GM18508 (cell line): ENCODE measurements around the gene CELF2.

Experiments used
- ATAC-seq: cut with Tn5 transposase; IDR thresholded peaks from one replicate; pipeline ENCODE4 v1.9.1; 2021; ENCODE audit warnings: moderate number of reproducible peaks; ENCODE audit not compliant: insufficient read depth, unreplicated experiment

The CELF2 gene

GRCh38 chr10:11091517-11092102 lies 73.9 kb downstream of the CELF2 start:
- ATAC-seq, result no peak

DNA sequence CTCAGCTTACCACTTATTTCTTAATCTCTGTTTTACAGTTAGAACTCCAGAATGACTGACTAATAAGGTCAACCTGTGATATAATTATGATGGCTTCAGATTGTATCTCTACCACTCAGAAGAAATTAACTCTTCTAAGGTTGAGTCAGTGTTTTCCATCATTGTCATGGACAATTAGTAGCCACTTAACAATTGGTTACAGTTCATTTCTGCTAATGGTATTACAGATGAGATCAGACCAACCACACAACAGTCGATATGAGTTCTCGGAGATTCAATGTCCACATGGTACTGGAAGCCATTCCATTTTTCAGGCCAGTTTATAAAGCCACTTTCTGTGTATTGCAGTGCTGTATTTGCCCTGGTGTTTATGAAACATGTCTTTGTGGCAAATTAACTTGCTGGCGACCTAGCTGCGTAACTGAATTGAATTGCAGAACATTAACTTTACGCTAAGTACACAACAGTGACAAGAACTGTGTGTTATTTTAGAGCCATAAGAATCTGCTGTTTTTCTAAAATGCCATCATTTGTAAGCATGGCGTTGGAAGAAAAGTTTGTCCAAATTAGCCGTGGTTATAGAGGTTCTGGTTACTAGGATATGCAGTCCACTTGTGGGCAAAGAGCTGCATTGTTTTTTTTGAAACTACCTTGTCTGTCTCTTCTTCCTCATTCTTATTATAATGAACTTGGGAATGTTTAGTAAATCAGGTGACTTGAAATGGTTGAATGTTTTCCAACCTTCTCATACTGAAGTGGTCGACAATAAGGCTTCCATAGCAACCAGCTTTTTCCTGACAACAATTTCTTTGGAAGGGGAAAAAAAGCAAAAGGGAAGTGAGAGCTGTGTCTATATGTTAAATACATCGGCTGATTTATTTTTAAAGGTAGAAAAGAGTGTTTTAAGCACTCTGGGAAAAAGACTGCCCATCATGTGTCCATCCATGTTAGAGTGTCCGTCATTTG lies 76.4 kb downstream of the CELF2 start:
- no peak for ATAC-seq

DNA sequence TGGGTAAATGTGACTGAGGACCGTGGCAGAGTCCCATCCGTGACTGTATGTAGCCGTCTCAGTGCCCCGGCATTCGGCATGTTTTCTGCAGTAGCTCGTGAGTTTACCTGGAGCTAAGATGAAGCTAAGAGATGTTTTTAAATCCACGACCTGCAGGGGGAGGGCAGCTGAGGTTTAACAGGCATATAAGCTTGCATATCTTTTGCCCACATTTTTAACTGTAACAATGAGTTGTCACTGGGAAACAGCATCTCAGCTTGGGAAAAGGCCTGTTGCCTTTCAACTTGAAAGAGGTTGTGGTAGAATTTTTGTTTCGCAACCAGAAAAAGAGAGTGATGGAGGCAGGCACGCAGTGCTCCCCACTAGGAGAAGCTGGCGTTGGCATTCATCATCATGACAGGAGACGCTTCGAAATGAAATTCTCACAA lies 77.7 kb downstream of the CELF2 start:
- no peak for ATAC-seq

DNA sequence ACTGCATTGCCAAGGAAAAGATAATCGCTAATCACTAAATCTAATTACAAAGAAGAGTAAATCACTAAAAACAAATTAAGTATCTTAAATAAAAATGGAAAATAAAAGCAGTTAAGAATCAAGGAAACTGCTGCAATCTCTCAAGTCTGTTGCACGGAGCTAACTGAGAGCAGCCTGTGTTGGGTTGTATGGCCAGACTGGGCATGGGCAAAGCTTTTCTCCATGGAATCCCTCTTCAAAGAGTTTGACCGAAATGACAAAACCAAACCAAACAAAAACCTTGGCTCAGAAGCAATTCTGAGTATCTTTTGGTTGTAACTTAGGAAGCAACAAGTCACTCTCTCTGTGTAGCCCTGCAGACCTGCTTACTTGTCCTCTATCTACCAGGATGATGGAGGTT lies 78.8 kb downstream of the CELF2 start:
- no peak for ATAC-seq

- ATAC-seq, result peak; percentile 76
These were observed 80.0 kb downstream of the CELF2 start for GRCh38 chr10:11097686-11098085.

DNA sequence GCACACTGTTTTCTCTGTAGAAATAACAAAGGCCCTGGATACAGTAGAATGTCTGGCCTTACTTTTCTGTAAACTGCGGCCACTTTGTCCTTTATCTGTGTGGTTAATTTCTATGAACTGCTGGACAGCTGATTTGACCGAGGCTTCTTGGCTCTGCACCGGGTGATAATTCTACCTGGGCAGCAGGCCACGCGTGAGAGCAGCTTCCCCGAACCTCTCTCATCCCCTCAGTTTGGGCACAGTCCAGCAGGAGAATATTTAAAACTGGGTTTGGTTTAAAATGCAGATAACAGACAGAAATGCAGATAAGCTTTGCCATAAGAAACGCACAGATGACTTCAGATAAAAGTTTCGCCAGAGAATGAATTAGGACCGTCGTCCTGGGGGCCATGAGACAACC lies 81.0 kb downstream of the CELF2 start:
- ATAC-seq, result no peak

GRCh38 chr10:11104772-11105675 lies 87.4 kb downstream of the CELF2 start:
- no peak for ATAC-seq

DNA sequence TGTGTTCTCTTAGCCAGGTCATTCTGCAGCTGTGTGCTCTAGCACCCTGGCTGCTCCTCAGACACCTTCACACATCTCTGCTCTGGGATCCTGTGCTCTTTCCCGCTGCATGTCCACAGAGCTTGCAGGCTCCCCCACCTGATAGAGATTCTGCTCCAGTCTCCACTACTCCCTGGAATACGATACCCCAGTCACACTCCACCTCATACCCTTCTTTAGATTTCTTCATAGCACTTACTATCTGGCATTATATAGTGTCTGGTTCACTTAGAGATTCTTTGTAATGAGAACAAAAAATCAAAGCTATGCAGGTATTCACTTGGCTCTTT lies 88.0 kb downstream of the CELF2 start:
- ATAC-seq, result no peak

GRCh38 chr10:11106621-11107374 lies 89.1 kb downstream of the CELF2 start:
- ATAC-seq, result no peak

- ATAC-seq, result no peak
These were observed 90.3 kb downstream of the CELF2 start for GRCh38 chr10:11107948-11108347.

DNA sequence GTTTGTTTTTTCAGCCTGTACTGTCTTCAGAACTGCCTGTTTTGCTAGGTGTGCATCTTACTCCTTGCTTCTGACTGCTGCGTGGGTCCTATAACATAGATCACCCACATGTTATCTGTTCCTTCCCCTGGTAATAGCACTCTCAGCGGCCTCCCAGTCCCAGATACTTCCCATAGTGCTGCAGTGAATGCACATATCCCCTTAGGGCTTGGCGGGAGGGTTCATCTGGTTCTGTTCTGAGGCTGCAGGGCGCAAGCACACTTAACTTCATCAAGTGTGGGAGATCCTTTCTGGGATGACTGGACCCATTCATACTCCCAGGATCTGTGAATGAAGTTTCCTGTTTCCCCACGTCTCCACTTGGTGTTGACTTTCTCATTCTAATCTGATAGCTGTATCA lies 90.7 kb downstream of the CELF2 start:
- no peak for ATAC-seq

DNA sequence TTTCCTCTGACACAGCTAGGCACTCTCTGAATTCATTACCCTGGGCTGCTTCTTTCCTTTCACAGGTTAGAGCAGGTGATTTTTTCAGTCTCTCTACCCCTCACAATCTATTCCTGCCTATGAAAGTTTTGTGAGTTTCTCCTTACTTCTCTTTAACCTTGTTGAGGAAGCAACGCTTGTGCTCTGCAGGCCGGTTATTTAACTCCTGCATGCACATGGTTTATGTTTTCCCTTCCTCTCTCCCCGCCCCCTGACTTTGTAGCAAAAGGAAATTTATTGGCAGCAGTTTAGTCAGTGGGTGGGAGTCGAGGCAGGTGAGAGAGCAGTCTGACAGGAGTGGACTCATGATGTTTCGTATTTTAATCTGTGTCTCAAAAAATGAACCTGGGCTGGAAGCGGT lies 91.9 kb downstream of the CELF2 start:
- ATAC-seq, result no peak

DNA sequence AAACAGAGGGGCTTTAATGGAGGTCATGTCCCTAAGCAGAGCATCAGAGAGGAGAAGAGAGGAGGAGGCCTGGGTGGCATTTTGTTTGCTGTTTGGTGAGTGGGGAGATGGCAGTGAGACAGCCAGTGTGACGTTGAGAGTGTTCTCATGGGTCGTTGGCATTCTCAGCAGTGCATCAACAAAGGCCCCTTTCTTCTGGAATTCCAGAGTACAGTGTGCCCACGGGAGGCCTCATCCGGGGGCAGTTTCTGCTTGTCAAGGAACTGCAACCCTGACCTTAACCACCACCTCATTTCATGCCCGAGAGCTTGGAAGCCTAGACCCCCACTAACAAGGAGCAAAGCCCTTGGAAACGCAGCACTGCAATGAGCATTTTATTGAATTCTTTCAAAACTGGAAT lies 92.9 kb downstream of the CELF2 start:
- ATAC-seq, result no peak

DNA sequence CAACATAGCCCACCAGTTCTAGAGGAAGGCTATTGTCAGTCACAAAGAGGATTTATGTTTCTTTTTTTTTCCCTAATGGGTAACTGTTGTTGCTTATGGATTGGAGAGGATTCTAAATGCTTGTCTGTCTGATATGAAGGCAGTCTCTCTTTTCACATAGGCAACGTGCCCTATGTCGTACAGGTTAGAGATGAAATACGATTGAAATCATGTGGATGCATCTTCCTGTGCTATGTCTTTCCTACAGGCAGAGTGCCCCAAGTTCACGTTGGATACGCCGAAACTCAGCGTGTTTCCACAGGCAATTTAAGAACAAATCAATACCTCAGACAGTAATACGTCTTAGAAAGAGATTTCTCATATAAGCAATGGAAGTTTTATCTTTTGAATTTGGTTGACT lies 93.8 kb downstream of the CELF2 start:
- no peak for ATAC-seq

- ATAC-seq, result no peak
These were observed 95.0 kb downstream of the CELF2 start for GRCh38 chr10:11112718-11113117.

DNA sequence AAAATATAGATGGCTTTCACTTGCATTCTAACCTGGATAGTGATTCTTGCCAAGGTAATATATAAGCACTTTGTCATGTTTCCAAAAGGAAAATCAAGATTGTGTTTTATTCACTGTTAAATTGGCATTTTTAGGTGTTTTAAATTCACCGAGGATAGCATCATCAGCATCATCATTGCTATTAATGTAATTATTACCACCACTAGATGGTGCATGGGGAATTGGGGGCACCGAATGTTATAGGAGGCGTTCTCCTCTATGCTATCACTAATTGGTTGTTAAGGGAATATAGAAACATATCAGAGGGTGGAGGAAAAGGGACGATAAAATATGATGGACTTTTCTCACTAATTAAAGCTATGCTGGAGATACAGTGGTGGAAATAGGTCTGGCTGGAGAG lies 95.5 kb downstream of the CELF2 start:
- ATAC-seq, result peak; percentile 73

GRCh38 chr10:11114269-11114668 lies 96.6 kb downstream of the CELF2 start:
- no peak for ATAC-seq

- no peak for ATAC-seq
These were observed 97.7 kb downstream of the CELF2 start for GRCh38 chr10:11115337-11115736.

DNA sequence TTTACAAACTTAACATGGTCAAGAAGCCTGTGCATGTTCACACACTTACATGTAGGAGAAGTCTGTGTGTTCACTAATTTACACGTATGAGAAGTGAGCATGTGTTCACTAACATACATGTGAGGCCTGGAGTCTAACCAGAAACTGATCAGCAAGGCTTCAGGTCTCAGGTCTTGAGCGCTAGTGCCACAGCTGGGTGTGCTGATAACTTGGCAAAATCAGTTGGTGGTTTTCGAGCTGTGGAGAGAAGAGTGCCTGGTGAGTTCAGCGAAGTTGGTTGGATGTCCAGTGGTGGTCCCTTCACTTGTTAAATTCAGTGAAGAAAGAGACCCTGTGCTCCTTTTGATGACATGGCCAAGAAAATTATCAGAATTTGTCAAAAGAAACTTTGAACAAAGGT lies 98.7 kb downstream of the CELF2 start:
- ATAC-seq, result no peak

DNA sequence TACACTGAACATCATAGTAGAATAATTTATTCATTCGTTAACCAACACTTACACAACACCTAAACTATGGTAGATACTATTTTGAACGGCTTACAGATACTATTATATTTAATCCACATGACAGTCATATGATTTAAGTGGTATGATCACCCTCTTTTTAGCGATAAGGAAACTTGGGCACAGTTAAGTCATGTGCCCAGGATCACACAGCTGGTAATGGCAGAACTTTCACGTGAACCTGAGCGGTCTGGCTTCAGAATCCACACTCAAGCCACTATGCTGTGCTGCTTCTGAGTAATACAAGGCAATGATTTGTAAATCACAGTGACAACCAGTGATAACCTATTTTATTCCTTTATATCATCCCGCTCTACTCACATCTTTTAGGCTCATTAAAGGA lies 99.1 kb downstream of the CELF2 start:
- ATAC-seq, result no peak
